ENCODE data around the gene PDE6B. TPM values are rescaled to one million over a fixed set of nuclear protein-coding genes. Genes with fewer than 3 reads are reported as not detected.

PDE6B gene
- total and polyA plus RNA-seq, 9 donors, result 1.4 to 7.5 (median 4.6) TPM

DNA sequence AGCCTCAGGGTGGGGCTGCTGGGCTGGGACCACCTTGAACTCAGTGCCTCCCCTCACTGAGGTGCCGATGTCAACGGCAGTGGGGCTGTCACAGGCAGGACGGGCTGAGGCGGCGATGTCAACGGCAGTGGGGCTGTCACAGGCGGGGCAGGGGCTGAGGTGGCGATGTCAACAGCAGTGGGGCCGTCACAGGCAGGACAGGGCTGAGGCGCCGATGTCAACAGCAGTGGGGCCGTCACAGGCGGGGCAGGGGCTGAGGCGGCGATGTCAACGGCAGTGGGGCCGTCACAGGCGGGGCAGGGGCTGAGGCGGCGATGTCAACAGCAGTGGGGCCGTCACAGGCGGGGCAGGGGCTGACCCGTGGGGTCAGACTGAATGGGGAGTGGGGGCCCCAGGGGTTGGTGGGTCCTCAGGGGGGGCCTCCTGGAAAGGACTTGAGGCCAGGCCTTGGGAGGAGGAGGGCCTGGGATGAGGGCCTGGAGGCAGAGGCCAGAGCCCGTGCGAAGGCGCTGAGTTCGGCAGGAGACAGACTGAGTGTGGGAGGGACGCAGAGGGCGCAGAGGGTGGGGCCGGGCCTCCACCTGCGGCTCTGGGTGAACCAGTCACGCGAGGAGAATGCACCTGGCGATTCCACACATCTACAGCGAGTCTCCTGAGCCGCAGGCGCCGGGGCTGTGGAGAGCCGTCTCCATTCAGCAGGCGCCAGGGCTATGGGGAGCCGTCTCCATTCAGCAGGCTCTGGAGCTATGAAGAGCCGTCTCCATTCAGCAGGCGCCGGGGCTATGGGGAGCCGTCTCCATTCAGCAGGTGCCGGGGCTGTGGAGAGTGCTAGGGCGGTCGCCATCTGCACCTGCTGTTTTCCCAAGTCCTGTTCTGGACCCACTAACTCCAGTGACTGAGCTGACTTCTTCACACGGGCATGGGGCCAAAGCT is 25.8 kb downstream of the PDE6B start:
- no peak for DNase-seq
- whole genome bisulfite sequencing, 3 donors, result 19 to 49% (median 30%) methylated on average over 37 to 49 of the region's 49 CpGs
- H3K9me3 ChIP-seq, result no peaks in the 10 kb centered on the region
- H3K27ac ChIP-seq, result no peak overlapping the region
- H3K4me3 ChIP-seq, result no peak overlapping the region
- TF ChIP-seq POLR2A (IDR thresholded peaks at IDR 0.05), result no peak
- no peak for TF ChIP-seq EP300 (IDR thresholded peaks at IDR 0.05)
- no peak for TF ChIP-seq CTCF (IDR thresholded peaks at IDR 0.05)
- no peaks in the 10 kb centered on the region for H3K36me3 ChIP-seq
- intact Hi-C loops (cut with DNase I), result no loop called here
- H3K27me3 ChIP-seq, result no peaks in the 10 kb centered on the region
- H3K4me1 ChIP-seq (ENCODE audit: insufficient read depth), result no peaks in the 10 kb centered on the region

DNA sequence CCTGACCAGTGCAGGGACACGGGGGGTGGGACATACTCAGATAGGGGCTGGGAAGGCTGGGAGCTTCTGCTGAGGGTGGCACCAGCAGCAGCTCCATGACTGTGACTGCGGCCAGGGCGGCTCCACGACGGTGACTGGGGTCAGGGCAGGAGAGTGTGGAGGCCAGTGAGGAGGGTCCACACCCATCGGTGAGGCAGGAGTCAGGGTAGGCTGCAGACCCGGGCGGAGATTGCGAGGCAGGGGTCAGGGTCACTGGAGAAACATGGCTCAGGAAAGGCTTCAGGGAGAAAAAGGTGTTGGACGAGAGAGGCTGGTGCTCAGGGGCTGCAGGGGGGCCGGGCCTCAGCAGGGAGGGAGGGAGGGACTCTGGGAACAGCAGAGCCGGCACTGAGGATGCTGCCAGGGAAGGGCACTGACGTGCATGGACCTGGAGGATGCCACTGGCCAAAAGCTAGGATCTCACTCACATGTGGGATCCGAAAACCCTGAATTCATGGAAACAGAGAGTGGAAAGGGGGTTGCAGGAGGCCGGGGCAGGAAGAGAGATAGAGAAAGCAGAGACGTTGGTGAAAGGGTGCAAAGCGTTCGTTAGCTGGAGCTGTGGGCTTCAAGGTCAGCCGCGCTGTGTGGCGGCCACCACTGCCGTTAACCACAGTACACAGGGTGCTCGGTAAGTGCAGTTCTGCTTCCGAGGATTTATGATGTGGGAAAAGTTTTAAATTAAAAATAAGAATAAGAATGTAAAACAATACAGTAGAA is 26.7 kb downstream of the PDE6B start:
- intact Hi-C loops (cut with DNase I), result no loop called here
- TF ChIP-seq CTCF (IDR thresholded peaks at IDR 0.05), result no peak
- no peak for TF ChIP-seq POLR2A (IDR thresholded peaks at IDR 0.05)
- no peak for TF ChIP-seq EP300 (IDR thresholded peaks at IDR 0.05)
- no peak for DNase-seq
- Histone ChIP-seq H3K4me3 (no peak overlapping the region), H3K27ac (no peak overlapping the region), H3K9me3 (no peaks in the 10 kb centered on the region), H3K4me1 (ENCODE audit: insufficient read depth) (no peaks in the 10 kb centered on the region), H3K27me3 (no peaks in the 10 kb centered on the region), H3K36me3 (no peaks in the 10 kb centered on the region)
- WGBS, 3 donors, result 19 to 32% (median 30%) methylated on average over 24 of the region's 24 CpGs

GRCh38 chr4:653080-653821 is 27.9 kb downstream of the PDE6B start:
- 86 to 91% (median 89%) methylated on average over 34 to 35 of the region's 35 CpGs for WGBS, 3 donors
- intact Hi-C loops (cut with DNase I), result no loop called here
- DNase-seq, result no peak
- Histone ChIP-seq H3K36me3 (no peaks in the 10 kb centered on the region), H3K9me3 (no peaks in the 10 kb centered on the region), H3K27ac (no peak overlapping the region), H3K4me3 (no peak overlapping the region), H3K4me1 (ENCODE audit: insufficient read depth) (no peaks in the 10 kb centered on the region), H3K27me3 (no peaks in the 10 kb centered on the region)
- TF ChIP-seq CTCF (IDR thresholded peaks at IDR 0.05), result no peak
- no peak for TF ChIP-seq EP300 (IDR thresholded peaks at IDR 0.05)
- TF ChIP-seq POLR2A (IDR thresholded peaks at IDR 0.05), result no peak

- Histone ChIP-seq H3K4me1 (ENCODE audit: insufficient read depth) (no peaks in the 10 kb centered on the region), H3K27me3 (no peaks in the 10 kb centered on the region), H3K9me3 (no peaks in the 10 kb centered on the region), H3K4me3 (no peak overlapping the region), H3K36me3 (no peaks in the 10 kb centered on the region), H3K27ac (no peak overlapping the region)
- no peak for TF ChIP-seq EP300 (IDR thresholded peaks at IDR 0.05)
- 77 to 84% (median 84%) methylated on average over 28 to 29 of the region's 29 CpGs for WGBS, 3 donors
- intact Hi-C loops (cut with DNase I), result no loop called here
- DNase-seq, result no peak
Observed at GRCh38 chr4:653831-654502, 28.6 kb downstream of the PDE6B start.

Data from ovary (tissue), 9 donors.